Myocyte (in vitro differentiated cells): ENCODE data around the gene PTPN12. TPM values are rescaled to one million over a fixed set of nuclear protein-coding genes. Genes with fewer than 3 reads are reported as not detected.
A peak's percentile ranks its signal among the peaks of the same experiment; 100 is the strongest.
"Not testable (repeated sequence)": the region's sequence is repeated elsewhere in the genome, so short reads cannot be mapped to it uniquely, and the experiment has no call there.

Source experiments
- DNase-seq: peaks from one replicate; pipeline ENCODE4 v3.0.0-alpha.2; 2012; ENCODE audit warnings: low read depth
- polyA plus RNA-seq: library from polyadenylated mRNA; unstranded; fragments of >200 nt; gene quantifications from one replicate; pipeline ENCODE4 v1.2.1, GENCODE V29; 2012; ENCODE audit warnings: missing spikeins
- total RNA-seq: library from RNA; depleted of rRNA; stranded (reverse); fragments of >200 nt; gene quantifications from 2 replicates; pipeline ENCODE4 v1.2.3, GENCODE V29; 2014

PTPN12 gene
- 45.0 and 48.9 TPM in 2 replicates for total RNA-seq
- 43.7 TPM for polyA plus RNA-seq

DNA sequence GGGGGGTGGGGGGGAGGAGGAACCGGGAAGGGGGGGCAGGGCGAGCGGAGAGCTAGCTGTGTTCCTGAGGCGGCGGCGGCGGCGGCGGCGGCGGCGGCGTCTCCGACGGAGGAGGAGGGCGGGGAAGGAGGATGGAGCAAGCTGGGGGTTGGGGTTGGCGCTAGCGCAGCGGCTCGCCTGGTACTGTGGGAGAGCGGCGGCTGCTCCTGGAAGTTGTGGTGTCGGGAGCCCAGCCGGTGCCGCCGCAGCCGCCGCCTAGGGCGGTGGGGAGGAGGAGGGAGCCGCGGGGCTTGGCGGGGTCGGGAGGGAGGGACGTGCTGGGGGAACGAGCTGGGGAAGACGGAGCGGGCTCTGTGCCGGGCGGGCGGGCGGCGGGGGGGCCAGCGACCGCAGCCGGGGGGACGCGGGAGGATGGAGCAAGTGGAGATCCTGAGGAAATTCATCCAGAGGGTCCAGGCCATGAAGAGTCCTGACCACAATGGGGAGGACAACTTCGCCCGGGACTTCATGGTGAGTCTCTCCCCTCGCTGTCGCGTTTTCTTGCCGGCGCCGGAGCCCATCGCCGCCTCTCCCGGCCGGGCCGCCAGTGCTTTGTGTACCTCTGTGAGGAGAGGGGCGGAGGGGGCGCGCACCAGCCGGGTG is at the start of gene PTPN12:
PTPN12 (plus strand) TSS at position 160 of the 642 bp plus-strand sequence; CDS start at position 412, 252 bp downstream.
- no peak for DNase-seq

- no peak for DNase-seq
These were observed 48.1 kb upstream of the PTPN12 start for GRCh38 chr7:77488986-77489385.

DNA sequence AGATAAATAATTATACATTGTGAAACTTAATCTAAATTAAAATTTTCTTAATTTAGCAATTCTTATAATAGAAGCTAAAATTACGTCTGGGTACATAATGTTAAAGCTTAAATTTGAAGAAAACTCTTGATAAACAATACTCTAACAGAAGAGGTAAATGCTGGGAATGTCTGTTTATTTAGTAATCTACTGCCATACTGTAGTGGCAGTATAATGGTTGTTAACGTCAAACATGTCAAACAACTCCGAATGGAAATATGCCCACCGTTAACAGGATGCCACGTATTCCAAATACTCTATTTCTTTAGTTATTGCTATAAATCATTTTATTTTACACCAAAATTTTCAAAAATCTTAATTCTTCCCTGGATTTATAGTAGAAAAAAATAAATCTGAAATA is 40.0 kb upstream of the PTPN12 start:
- DNase-seq, result no peak

DNA sequence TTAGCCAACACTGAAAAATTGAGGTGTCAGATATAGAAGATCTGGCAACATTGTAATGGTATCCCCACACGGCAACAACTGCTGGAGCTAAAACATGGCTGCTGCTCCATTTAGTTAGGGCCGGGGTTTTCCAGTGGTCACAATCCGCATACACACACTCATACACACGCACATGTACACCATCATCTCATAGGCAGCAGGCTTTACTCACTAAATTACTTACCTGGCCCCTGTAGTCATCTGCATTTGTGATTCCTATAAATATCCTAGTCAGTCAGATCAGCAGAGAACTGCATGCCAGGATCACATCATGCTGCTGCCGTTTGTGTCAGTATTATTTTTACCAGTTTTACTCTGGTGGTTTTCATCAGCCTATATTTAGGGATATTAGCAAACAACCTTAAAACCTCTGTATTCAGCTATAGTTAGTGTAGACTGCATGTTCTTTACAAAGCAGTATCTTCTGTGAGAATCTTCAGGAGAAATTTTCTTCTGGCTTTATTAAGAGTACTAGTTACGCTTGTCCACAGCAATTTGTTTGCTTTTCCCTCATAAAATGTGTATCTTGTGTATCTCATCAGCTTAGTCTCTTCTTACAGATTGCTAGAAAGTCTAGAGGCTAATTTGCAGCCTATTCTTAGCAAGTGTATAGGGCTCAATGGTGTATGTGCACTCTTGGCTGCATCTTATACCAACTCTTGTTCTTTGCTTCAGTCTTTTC is 38.3 kb upstream of the PTPN12 start:
- peak; percentile 75 for DNase-seq

DNA sequence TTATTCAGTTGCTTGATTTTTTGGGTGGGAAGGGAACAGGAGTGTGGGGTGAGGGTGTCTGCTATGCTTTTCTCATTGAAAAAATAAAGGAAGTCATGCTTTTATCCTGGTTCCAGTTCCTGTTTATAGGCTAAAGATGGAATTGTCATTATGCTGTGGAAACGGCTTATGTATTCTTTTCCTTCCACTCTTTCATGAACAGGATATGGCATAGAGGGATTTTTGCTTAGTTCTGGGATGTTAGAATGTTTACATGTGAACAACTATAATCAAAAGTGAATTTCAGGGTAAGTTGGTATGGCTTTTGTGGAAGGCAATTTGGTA is 35.9 kb upstream of the PTPN12 start:
- no peak for DNase-seq

- no peak for DNase-seq
These were observed 32.1 kb upstream of the PTPN12 start for GRCh38 chr7:77504951-77505350.

- DNase-seq, result no peak
These were observed 30.2 kb upstream of the PTPN12 start for GRCh38 chr7:77506899-77507298.

- DNase-seq, result not testable (repeated sequence)
These were observed 24.0 kb upstream of the PTPN12 start for GRCh38 chr7:77513002-77513670.

- no peak for DNase-seq
These were observed 21.0 kb upstream of the PTPN12 start for GRCh38 chr7:77516085-77516484.

- DNase-seq, result no peak
These were observed 16.8 kb upstream of the PTPN12 start for GRCh38 chr7:77520261-77520660.

DNA sequence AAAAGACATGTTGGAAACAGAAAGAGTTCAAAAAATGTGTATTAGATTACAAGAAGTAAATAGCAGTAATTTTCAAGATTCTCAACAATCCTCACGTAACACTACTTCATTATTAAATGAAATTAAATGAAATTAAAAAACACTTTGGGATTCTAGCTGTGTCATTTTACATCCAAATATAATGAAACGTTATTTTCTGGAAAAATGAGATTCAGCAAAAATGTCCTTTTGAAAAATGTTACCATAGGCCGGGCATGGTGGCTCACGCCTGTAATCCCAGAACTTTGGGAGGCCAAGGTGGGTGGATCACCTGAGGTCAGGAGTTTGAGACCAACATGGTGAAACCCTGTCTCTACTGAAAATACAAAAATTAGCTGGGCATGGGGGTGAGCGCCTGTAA is 15.6 kb upstream of the PTPN12 start:
- not testable (repeated sequence) for DNase-seq

- no peak for DNase-seq
These were observed 12.4 kb upstream of the PTPN12 start for GRCh38 chr7:77524731-77525130.

- no peak for DNase-seq
These were observed 11.9 kb upstream of the PTPN12 start for GRCh38 chr7:77525231-77525630.

DNA sequence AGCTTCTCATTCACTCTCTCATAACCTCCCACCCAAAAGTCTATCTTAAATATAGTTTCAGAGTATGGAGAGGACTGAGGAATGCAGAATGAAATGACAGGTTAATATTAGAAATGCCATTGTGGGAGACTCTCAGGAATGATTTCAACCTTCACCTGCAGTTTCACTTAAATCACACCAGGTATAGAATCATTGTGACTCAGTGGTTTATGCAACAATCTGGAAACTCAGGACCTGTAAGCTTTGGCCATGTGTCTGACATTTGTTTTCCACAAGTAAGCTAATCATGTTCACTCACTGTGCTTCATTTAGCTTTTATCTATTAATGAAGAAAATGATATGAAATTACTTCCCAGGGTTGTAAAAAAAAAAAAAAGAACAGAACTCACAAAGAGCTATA is 8.7 kb upstream of the PTPN12 start:
- no peak for DNase-seq

DNA sequence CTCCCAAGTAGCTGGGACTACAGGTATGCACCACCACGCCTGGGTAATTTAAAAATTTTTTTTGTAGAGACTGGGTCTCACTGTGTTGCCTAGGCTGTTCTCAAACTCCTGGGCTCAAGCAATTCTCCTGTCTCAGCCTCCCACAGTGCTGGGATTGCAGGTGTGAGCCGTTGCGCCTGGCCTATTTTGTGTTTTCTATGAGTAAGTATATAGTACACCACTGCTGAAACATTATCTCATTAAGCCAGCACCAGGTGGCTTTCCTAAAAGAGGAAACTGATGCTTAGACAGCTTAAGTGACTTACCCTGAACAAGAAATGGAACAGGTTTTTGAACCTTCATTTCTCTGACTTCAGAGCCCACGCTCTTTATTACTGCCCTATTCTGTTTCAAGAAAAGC is 7.8 kb upstream of the PTPN12 start:
- DNase-seq, result no peak

GRCh38 chr7:77531038-77531437 is 6.1 kb upstream of the PTPN12 start:
- DNase-seq, result no peak

DNA sequence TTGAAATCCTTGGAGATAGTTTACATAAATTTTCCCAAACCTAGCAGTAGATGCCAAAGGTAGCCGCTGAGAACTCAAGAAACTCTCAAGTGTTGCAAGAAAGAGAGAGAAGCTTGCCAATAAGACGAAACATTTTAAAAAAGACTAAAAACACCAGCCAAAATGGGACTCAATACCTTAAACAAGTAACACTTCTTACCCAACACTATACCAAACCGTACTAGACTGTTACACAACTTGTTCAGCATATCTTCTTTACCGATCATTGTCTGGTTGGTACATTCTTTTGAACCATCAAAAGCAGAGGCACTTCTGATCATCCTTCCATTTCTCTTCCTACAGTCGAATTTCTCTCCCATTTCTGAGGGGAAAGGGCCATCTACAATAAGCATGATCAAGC is 4.8 kb upstream of the PTPN12 start:
- no peak for DNase-seq

- DNase-seq, result not testable (repeated sequence)
These were observed 4.4 kb upstream of the PTPN12 start for GRCh38 chr7:77532732-77533131.

DNA sequence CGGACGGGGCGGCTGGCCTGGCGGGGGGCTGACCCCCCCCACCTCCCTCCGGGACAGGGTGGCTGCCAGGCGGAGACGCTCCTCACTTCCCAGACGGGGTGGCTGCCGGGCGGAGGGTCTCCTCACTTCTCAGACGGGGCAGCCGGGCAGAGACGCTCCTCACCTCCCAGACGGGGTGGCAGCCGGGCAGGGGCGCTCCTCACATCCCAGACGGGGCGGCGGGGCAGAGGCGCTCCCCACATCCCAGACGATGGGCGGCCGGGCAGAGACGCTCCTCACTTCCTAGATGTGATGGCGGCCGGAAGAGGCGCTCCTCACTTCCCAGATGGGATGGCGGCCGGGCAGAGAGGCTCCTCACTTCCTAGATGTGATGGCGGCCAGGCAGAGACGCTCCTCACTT is 3.0 kb upstream of the PTPN12 start:
- DNase-seq, result not testable (repeated sequence)

DNA sequence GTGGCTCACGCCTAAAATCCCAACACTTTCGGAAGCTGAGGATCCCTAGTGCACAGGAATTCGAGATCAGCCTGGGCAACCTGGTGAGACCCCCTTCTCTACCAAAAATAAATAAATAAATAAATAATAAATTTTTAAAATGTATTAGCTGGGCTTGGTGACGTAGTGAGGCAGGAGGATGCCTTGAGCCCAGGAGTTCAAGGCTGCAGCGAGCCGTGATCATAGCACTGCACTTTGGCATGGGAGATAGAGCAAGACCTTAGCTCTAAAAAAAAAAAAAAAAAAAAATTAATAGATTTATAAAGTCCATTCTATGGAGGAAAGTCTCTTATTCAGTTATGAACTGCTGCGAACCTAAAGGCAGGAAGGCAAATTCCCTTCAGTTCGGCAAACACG is 1.1 kb upstream of the PTPN12 start:
- DNase-seq, result peak; percentile 16

DNA sequence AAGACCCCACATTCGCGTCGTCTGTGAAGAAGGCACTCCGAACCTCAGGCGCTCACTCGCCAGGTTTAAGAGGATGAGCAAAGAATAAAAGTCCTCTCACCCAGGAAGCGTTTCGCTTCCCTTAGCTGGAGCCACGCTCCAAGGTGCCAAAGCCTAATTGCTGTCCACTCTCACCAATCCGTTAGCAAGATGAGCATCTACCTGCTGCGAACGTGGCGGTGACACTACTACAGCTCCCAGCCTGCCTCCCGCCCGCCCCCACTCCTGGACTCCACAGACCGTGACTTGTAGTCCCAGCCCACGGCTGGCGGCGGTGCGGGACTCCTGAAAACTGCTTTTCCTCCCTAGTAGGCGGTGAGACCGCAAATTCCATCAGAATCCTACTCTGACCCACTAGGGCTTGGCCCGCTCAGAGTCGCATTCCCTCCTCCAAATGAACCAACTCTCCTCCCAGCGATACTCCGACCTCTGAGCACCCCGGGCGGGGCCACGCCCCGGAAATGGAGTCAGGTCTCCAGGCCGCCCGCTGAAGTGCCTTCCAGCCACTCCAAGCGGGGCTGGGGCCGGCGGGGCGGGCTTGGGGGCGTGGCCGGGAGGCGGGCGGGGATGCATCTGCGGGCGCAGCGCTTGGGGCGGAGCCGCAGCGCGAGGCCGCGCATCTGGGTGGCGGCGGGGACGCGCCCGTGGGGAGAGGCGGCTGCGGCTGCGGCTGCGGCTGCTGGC is 521 bp upstream of the PTPN12 start:
- peak; percentile 99 for DNase-seq

GRCh38 chr7:77537778-77538280 is 734 bp downstream of the PTPN12 start:
- DNase-seq, result peak; percentile 50
